ENCODE measurements around the gene TJP3.
"Not testable (repeated sequence)": the region's sequence is repeated elsewhere in the genome, so short reads cannot be mapped to it uniquely, and the experiment has no call there.

Gene TJP3

DNA sequence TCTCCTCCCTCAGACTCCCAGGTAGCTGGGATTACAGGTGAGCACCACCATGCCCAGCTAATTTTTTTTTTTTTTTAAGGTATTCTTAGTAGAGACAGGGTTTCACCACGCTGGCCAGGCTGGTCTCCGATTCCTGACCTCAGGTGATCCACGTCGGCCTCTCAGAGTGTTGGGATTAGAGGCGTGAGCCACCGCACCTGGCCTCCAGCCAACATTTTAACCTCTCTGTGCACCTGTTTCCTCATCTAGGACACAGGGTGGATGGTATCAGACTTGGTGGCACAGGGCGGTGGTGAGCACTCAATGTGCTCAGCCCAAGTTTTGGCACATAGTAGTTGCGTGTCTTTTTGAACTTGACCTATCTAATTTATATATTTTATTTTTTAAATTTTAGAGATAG lies 40.8 kb downstream of the TJP3 start:
- DNase-seq, result no peak

DNA sequence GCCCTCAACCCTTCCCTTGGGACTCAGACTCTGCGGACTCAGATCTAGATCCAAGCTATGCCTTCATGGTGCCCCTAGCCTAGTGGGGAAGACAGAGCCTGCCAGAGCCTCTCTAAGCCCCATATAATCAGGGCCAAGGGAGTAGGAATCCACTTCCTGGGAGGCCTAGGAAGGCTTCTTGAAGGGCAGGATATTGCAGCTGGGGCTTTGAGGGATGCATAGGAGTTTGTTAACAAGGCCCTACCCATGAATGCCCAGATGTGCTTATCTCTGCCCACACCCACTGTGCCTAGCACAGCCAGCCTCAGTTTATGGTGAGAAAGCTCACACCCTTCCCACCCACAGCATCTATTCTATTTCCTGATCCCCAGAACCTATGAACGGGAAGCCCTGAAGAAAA lies 42.0 kb downstream of the TJP3 start:
- no peak for DNase-seq

DNA sequence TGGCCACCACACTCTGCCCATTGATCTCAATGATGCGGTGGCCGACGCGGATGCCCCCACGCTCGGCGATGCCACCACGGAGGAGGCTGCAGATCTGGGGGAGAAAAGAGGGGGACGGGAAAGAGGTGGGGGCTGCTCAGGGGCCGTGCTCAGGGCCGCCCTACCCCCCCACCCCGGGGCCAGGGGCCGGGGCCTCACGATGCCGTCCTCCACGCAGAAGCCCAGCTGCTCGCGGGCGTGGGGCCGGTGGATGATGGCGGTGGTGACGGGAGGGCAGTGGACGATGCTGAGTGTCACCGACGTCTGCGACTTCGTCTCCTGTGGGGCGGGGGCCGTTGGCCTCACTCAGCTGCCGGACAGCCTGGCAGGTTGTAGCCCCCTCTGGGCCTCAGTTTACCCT lies 43.1 kb downstream of the TJP3 start:
- no peak for DNase-seq

DNA sequence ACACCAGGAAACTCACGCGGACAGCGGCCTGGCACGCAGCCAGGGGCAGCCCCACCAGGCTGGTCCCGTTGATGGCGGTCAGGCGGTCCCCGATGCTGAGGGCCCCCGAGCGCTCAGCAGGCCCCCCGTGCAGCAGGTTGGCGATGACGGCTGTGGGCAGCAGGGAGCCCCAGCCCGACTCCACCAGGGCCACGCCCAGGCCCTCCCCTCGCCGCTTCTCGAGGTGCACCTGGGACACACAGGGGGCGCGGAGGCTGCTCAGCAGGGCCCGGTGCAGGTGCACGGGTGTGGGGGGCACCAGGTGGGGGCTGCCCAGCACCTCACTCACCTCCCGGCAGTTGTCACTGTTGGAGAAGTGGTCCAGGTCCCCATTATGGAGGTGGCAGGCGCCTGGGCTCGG lies 44.3 kb downstream of the TJP3 start:
- no peak for DNase-seq

DNA sequence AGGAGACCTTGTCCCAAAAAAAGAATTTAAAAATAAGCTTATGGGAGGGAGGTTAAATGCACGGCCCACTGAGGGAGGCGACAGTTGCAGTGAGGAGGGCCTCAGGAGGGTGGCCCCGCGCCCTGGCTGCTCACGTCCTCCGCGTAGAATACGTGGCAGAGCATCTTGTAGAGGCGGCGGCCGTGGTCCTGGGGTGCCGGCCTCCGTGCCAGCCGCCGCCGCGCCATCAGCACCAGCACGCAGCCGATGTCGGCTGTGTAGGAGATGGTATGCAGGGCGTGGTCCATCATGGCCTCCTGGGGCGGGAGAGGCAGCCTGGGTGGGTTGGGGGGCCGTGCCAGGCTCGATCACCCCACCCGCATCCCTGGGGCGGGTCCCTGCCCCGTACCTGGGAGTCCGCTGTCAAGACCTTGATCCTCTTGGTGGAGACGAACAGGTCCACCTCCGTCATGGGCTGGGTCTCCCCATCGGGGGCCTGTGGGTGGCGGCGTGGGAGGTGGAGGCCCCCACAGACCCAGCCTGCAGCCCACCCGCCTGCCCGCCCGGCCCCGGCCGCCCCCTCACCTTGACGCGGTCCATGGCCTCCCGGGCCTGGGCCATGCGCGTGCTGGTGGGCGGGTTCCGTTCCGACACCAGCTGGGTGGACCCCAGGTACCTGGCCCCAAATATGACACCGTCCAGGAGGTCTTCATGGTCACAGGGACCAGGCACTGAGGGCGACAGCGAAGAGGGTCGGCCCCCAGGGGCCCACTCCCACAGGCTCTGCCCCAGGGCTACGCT lies 45.6 kb downstream of the TJP3 start:
- no peak for DNase-seq

DNA sequence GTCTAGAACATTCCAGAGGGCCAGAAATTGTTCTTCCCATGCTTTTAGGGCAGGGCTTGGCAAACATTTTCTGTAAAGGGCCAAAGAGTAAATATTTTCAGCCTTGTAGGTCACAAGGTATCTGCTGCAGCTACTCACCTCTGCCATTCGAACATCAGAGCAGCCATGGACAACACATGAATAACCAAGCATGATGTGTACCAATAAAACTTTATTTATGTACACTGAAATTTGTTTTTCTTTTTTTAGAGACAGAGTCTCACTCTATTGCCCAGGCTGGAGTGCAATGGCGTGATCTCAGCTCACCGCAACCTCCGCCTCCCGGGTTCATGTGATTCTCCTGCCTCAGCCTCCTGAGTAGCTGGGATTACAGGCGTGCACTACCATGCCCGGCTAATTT lies 49.5 kb downstream of the TJP3 start:
- DNase-seq, result not testable (repeated sequence)

DNA sequence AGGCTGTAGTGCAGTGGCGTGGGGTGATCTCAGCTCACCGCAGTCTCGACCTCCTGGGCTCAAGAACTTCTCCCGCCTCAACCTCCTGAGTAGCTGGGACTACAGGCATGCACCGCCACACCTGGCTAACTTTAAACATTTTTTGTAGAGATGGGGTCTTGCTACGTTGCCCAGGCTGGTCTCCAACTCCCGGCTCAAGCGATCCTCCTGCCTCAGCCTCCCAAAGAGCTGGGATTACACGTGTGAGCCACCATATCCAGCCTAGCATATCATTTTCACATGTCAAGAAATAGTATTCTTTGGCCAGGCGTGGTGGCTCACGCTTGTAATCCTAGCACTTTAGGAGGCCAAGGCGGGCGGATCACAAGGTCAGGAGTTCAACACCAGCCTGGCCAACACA lies 50.1 kb downstream of the TJP3 start:
- not testable (repeated sequence) for DNase-seq

DNA sequence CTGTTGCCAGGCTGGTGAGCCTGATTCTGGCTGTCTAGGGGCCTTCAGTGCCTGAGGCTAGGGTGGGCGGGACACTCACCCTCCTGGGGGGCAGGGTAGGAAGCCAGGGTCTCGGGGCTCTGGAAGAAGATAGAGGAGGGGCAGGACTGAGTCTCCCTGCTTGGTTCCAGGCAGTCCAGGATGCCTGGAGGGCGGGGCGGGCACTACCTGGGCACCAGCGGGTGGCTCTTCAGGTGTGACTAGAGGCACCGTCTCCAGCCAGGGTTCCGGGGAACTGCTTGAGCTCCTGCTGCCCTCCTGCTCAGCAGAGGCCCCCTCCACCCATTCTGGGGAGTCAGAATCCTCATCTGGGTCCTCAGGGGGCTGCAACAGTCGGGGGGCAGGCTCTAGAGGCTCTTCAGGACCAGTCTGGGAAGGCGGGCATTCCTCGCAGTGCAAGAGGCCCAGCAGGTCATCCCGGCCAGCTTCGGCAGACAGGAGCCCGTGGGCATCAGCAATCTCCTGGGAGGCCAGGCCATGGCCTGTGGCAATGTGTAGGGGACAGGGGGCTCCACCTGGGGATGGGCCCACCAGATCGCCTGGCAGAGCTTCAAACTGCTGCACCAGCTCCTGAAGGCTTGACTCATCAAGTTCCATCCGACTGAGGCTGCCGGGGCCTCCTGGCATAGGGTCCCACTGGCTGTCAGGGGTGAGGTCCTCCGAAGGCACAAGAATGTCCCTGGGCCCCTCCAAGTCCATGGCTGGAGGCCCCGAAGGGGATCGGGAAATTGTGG lies 51.5 kb downstream of the TJP3 start:
- no peak for DNase-seq

DNA sequence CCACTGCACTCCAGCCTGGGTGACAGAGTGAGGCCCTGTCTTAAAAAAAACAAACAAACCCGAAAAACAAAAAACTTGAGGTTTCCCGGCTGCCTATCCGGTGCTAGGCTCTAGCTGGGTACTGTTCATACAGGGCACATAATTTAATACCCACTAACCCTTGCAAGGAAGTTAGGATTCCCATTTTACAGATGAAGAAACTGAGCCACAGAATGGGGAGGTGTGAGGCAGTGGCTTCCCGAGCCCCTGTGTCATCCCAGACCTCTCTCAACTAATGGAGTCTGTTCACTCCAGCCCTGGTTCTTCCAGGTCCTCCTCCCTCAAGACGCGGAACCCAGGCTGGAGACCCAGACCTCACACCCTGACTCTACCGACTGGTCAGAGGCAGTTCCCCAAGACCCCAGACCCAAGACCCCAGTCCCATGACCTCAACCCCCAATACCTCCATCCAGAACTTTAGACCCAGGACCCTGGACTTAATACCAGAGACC lies 52.7 kb downstream of the TJP3 start:
- no peak for DNase-seq

DNA sequence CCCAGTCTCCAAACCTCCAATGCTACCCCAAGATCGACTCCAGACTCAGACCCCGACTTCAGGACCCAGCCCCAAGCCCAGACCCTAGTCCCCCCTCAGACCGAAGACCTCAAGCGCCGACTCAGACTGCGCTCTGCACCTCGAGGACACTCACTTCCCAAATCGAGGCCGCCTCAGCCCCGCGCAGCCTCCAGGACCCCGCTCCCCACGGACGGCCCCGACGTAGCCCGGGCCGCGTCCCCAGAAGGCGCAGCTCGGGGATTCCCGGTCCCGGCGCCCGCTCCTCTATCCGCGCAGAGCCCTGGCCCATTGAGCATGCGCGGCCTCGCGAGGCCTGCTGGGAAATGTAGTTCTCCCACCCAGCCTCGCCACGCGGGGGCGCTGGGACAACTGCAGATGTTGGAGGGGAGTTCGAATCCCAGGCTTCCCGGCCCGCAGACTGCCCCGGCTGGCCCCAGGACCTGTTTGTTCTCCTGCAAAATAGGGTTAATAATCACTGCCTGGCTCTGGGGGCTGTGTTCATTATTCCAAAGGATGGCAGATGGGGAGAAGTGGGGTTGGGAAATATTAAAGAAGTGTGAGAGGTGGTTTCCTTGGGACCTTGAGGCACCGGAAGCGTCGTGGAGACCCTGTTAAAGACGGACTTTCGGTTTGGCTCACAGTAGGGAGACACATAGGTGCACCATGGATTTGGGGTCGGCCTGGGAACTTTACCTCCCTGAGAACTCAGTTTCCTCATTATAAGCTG lies 53.4 kb downstream of the TJP3 start, which contains the start of gene APBA3:
TSS of gene APBA3 (minus strand) at position 311 of the 748 bp plus-strand sequence. CDS start 1,428 bp downstream, outside the sequence.
- DNase-seq, result peak; percentile 97

DNA sequence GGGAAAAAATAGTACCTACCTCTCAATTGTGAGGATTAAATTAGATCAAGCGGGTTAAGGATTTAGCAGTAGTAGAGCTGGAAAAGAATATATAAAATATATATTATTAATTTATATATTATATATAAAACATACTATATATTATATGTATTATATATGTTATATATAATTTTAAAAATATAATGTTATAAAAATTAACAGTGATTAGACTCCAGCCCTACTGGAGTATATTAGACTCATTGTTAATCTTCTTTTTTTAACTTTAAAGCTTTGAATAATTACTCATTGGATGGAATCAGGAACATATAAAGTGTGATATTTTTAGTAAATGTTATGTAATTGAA lies 53.9 kb downstream of the TJP3 start:
- DNase-seq, result no peak

DNA sequence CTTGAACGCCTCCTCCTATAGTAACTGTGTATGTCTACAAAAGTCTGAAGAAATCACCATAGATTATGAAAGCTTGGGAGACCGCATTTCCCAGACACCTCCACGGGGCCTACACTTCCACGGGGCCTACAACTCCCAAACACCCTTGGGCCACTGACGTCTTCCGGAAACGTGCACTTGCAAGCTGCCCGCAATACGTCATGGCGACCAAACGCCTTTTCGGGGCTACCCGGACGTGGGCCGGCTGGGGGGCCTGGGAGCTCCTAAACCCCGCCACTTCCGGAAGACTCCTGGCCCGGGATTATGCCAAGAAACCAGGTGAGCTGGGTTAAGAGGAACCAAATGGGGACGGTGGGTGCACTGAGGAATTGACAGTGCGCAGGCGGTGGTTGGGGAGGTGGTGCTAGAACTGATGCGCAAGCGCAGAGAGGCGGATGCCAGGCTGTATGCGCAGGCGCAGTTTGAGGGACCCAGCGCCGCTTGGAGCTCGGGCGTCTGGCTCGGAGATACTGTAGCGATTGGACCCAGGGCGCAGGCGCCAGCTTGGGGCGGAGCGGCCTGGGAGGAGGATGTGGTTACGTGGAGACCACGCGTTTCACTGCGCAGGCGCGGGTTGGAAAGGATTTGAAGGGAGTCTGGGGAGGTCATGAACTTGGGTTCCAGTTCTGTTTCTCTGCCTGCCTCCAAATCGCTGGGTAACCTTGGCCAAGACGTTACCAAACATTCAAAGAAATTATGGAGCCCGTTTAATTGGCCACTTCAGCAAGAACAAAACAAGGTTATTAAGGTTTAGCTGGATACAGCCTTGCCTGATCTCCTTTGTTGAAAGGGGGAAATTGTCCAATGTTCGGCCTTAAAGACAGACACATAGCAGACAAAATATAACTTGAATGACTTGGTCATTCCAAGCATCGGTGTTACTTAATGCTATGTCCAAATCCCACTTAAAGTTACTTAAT lies 54.6 kb downstream of the TJP3 start, which contains the start of gene MRPL54:
TSS of gene MRPL54 (plus strand) at position 182 of the 959 bp plus-strand sequence. CDS start at position 201, 19 bp downstream.
- peak; percentile 99 for DNase-seq

DNA sequence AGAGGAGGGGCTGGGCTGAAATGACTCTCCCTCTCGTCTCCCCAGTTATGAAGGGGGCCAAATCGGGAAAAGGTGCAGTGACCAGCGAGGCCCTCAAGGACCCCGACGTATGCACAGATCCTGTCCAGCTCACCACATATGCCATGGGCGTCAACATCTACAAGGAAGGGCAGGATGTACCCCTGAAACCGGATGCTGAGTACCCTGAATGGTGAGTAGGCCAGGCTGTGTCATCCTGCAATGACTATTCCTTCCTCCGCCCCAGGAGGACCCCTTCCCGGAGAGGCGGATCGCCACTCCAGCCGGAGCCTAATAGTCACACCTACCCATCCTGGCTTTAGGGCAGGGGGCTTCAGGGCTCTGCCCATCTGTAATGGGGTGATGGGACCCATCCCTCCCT lies 56.9 kb downstream of the TJP3 start:
- DNase-seq, result no peak

DNA sequence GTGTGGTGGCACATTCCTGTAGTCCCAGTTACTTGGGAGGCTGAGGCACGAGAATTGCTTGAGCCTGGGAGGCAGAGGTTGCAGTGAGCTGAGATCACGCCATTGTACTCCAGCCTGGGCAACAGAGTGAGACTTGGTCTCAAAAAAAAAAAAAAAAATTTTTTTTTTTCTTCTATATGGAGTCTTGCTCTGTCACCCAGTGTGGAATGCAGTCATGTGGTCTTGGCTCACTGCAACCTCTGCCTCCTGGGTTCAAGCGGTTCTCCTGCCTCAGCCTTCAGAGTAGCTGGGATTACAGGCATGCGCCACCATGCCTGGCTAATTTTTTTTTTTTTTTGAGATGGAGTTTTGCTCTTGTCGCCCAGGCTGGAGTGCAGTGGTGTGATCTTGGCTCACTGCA lies 57.6 kb downstream of the TJP3 start:
- DNase-seq, result not testable (repeated sequence)

DNA sequence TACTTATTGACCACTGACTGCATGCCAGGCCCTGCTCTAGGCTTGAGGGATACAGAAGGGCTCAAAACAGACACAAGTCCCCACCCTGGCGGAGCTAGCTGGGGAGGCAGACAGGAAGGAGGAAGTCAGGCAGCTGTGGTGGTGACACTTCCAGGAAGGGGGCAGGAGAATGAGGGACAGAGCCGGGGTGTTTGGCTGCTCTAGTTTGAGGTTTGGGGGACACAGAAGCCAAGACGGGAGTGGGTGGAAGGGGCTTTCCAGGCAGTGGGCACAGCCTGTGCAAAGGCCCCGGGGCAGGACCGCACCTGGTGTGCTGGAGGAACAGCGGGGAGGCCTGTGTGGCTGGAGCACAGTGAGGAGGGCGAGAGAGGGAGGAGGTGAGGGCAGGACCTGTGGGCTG lies 58.3 kb downstream of the TJP3 start:
- DNase-seq, result no peak

DNA sequence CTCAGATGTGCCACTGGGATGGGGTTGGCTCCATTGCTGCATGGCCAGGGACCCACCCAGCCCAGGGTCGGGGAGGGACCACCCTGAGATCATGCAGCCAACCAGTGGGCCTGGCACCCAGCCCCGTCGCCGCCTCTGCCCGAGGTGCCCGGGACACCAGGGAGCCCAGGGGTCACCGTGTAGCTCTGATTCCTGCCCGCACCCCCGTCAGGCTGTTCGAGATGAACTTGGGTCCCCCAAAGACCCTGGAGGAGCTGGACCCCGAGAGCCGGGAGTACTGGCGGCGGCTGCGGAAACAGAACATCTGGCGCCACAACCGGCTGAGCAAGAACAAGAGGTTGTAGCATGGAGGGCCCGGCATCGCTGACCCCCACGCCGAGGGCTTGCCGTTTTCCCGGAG lies 58.9 kb downstream of the TJP3 start:
- no peak for DNase-seq

DNA sequence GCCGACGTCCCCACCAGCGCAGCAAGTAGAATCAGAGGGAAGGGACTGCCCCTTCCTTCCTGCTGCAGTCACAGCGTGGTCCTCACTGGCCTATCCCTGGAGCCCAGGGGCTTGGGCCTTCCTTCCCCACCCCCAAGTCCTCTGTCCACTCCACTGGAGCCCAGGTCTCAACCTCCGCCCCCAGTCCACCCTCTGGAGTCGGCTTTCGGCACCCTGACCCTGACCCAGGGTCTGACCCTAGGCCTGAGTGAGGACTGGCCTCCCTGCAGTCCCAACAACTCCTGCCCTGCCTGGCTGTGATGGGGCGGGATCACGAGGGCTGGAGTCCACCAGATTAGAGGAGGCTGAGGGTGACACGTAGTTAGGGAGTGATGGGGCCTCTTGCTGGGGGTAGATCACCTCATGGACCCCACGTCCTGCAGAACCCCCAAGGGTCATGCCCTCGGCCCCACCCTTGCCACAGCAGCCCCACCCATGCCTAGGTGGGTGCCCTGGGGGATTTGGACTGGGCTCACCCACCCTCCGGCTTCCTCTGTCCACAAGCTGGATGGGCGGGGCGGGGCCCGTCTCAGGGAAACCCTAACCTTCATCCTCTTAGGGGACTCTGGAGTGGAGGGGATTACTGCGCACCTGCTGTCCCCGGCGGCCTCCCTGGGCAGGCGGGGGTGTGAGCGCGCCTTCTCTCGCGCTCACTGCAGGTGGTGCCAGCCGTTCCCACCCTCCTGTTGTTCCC lies 60.0 kb downstream of the TJP3 start:
- DNase-seq, result no peak

DNA sequence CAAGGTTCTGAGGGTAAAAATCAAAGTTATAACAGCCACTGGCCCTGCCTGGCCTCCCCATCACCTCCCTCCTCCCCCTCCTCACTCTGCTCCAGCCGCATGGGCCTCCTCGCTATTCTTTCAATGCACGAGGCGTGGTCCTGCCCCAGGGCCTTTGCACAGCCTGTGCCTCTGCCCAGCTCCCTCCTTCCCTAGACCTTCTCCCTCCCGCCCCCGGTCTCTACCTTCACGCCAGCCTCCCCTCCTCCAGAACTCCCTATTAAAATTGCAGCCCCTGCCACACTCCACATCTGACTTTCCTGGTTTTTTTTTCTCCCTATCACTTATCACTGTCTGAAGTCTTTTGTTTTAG lies 60.5 kb downstream of the TJP3 start:
- DNase-seq, result no peak

DNA sequence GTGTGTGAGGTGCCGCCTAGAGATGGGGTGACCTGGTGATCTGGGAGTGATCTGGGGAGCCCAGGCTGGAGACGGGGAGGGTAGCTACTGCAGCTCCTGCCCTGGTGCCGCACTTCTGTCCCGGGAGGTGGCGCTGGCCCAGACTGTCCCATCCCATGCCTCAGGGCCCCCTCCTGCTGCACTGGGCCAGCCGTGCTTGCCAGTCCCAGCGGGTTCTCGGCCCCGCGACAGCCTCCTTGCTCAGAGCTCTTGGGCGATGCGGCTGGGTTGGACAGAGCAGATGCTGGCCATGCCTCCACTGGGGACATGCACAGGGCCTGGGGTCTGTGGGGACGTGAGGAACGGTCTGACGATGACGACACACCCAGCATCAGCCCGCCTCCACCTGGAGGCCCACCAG lies 61.3 kb downstream of the TJP3 start:
- no peak for DNase-seq

DNA sequence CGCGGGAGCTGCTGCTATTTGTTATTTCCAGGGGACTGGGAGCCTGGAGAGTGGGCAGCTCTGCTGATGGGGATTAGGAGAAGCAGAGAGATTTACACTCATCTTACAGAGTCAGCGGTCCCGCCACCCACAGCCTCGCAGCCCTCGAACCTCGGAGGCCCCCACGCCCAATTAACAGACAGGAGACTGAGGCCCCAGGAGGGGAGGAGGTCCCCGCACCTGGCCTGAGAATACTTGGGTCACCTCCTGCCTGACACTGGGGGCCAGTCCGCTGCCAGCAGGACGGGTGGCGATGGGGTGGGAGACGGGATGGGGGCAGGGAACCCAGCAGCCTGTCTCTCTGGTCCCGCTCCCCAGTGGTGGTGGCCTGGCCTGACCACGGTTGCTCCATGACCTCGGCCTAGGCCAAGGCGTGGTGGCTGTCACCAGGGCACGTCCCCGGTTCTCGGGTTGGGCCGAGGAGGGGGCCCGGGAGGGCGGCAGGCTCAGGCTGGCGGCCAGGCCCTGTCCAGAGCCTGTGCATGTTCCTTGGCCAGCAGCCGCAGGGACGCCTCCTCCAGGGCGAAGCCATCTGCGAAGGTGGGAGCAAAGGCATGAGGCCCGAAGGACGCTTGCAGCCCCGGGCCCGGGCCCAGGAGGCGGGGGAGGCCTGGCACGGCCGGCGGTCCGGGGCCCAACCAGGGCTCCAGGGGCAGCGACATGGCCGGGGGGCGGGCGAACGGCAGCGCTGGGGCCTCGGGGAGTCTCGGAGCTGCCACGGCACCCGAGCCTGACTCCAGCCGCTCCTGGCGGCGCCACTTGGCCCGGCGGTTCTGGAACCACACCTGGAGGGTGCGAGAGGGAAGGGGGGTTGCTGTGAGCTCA lies 62.2 kb downstream of the TJP3 start:
- DNase-seq, result no peak
